Liver (tissue), 3 donors: ENCODE data around the gene HOXB2.

Source experiments
- CTCF ChIP-seq: fragments of 150-350 bp; IDR thresholded peaks from 2 replicates; pipeline ENCODE4 v1.5.1; 2017; ENCODE audit warnings: improper control_type of control experiment, low read depth, low read length; ENCODE audit not compliant: missing input control
- FOXA1 ChIP-seq: IDR thresholded peaks from 2 replicates; pipeline ENCODE4 v1.6.1; 2016; ENCODE audit warnings: antibody characterized with exemption
- MAX ChIP-seq: IDR thresholded peaks from 2 replicates; pipeline ENCODE4 v1.6.1; 2016; ENCODE audit warnings: antibody characterized with exemption
- NR2F2 ChIP-seq: IDR thresholded peaks from 2 replicates; pipeline ENCODE4 v1.6.1; 2016; ENCODE audit warnings: antibody characterized with exemption
- REST ChIP-seq: IDR thresholded peaks from 2 replicates; pipeline ENCODE4 v1.6.1; 2016; ENCODE audit warnings: antibody characterized with exemption, mild to moderate bottlenecking
- YY1 ChIP-seq: IDR thresholded peaks from 2 replicates; pipeline ENCODE4 v1.6.1; 2016; ENCODE audit warnings: antibody characterized with exemption, mild to moderate bottlenecking
- donor health status: healthy.
- donor health status: healthy.

- TF ChIP-seq CTCF (no peak), NR2F2 (no peak), FOXA1 (no peak), MAX (no peak), REST (no peak), YY1 (no peak)
Measured at GRCh38 chr17:48547808-48548522, 3.1 kb upstream of the HOXB2 start.
